ENCODE results near the gene MMP17. TPM values are rescaled to one million over a fixed set of nuclear protein-coding genes. Genes with fewer than 3 reads are reported as not detected.

Gene MMP17
- total RNA-seq, 2 experiments from 2014 or later, result not detected

- Histone ChIP-seq H3K36me3 (ENCODE audit: insufficient read depth, low read length) (no peaks in the 10 kb centered on the region), H3K27ac (ENCODE audit: low read depth, low read length, poor library complexity, severe bottlenecking) (no peak overlapping the region), H3K4me2 (ENCODE audit: low read length) (no peak overlapping the region; the same call in 1 of the 2 replicates), H3K4me3 (ENCODE audit: low read depth, low read length, poor library complexity, severe bottlenecking) (no peak overlapping the region), H3K9me3 (ENCODE audit: low read length) (no peaks in the 10 kb centered on the region), H4K20me1 (ENCODE audit: insufficient read depth, low read length) (peaks cover 7% of the 10 kb centered on the region; the same call in 1 of the 2 replicates), H3K4me1 (ENCODE audit: insufficient read depth, low read length, poor library complexity, severe bottlenecking) (peaks cover 13% of the 10 kb centered on the region), H3K79me2 (ENCODE audit: insufficient read depth, low read depth, low read length) (no peaks in the 10 kb centered on the region), H2AFZ (ENCODE audit: low read length) (no peak overlapping the region), H3K9me2 (ENCODE audit: insufficient read depth, low read length) (no peaks in the 10 kb centered on the region)
- POLR2A ChIA-PET, result no interaction called here
- intact Hi-C loops (cut with micrococcal nuclease; ENCODE audit: unreplicated experiment), result loop anchor here (2.0 kb wide), 1 partner anchor 35 kb away; the partner anchor contains the start of gene PUS1
- TF ChIP-seq CTCF (conservative IDR thresholded peaks at IDR 0.05; ENCODE audit: low read length) (no peak), EZH2phosphoT487 (IDR thresholded peaks at IDR 0.05; ENCODE audit: borderline replicate concordance, low read depth, low read length) (no peak)
- CTCF ChIA-PET (ENCODE audit: unreplicated experiment), result no interaction called here
- no TSS peak for BruUV-seq (replicated peaks)
- DNase-seq (ENCODE audit: low spot score), result no peak
These were observed 65.6 kb downstream of the MMP17 start for GRCh38 chr12:131893605-131894312.

- Histone ChIP-seq H3K4me1 (ENCODE audit: insufficient read depth, low read length, poor library complexity, severe bottlenecking) (peaks cover 13% of the 10 kb centered on the region), H3K27ac (ENCODE audit: low read depth, low read length, poor library complexity, severe bottlenecking) (no peak within 1 kb of the TSS), H4K20me1 (ENCODE audit: insufficient read depth, low read length) (peaks cover 7% of the 10 kb centered on the region; the same call in 1 of the 2 replicates), H2AFZ (ENCODE audit: low read length) (no peak within 1 kb of the TSS), H3K4me2 (ENCODE audit: low read length) (peak within 1 kb of the TSS; percentile 75), H3K9me3 (ENCODE audit: low read length) (no peaks in the 10 kb centered on the region), H3K4me3 (ENCODE audit: low read depth, low read length, poor library complexity, severe bottlenecking) (peak within 1 kb of the TSS; percentile 71), H3K79me2 (ENCODE audit: insufficient read depth, low read depth, low read length) (no peaks in the 10 kb centered on the region), H3K36me3 (ENCODE audit: insufficient read depth, low read length) (no peaks in the 10 kb centered on the region), H3K9me2 (ENCODE audit: insufficient read depth, low read length) (no peaks in the 10 kb centered on the region)
- peak; percentile 90 for DNase-seq (ENCODE audit: low spot score)
- ChIA-PET CTCF (ENCODE audit: unreplicated experiment) (no interaction called here), POLR2A (no interaction called here)
- intact Hi-C loops (cut with micrococcal nuclease; ENCODE audit: unreplicated experiment), result loop anchor here (2.0 kb wide), 1 partner anchor 34 kb away; the partner anchor contains the start of gene PUS1
- TF ChIP-seq EZH2phosphoT487 (IDR thresholded peaks at IDR 0.05; ENCODE audit: borderline replicate concordance, low read depth, low read length) (no peak), CTCF (conservative IDR thresholded peaks at IDR 0.05; ENCODE audit: low read length) (no peak)
- no TSS peak for BruUV-seq (replicated peaks)
These were observed 66.2 kb downstream of the MMP17 start, which contains the start of gene ULK1 for GRCh38 chr12:131894313-131894860. TSS of gene ULK1 (plus strand) at chr12:131894622. CDS start at chr12:131895002, 380 bp downstream.

All from OCI-LY7 (cell line).